ENCODE data around the gene LAMA4.

- TF ChIP-seq CTCF (IDR thresholded peaks at IDR 0.05; ENCODE audit: poor library complexity, severe bottlenecking) = no peak
- no peak for TF ChIP-seq REST (IDR thresholded peaks at IDR 0.05; ENCODE audit: borderline replicate concordance)
These were observed 28.7 kb downstream of the LAMA4 start for GRCh38 chr6:112225691-112226090.
